HG03039 (cell line): ENCODE data around the gene KCNIP1.
A peak's percentile ranks its signal among the peaks of the same experiment; 100 is the strongest.
"Not testable (repeated sequence)": the region's sequence is repeated elsewhere in the genome, so short reads cannot be mapped to it uniquely, and the experiment has no call there.

Experiments
- ATAC-seq: cut with Tn5 transposase; IDR thresholded peaks from one replicate; pipeline ENCODE4 v1.9.1; 2021; ENCODE audit warnings: mild to moderate bottlenecking, moderate library complexity; ENCODE audit not compliant: unreplicated experiment

The KCNIP1 gene

DNA sequence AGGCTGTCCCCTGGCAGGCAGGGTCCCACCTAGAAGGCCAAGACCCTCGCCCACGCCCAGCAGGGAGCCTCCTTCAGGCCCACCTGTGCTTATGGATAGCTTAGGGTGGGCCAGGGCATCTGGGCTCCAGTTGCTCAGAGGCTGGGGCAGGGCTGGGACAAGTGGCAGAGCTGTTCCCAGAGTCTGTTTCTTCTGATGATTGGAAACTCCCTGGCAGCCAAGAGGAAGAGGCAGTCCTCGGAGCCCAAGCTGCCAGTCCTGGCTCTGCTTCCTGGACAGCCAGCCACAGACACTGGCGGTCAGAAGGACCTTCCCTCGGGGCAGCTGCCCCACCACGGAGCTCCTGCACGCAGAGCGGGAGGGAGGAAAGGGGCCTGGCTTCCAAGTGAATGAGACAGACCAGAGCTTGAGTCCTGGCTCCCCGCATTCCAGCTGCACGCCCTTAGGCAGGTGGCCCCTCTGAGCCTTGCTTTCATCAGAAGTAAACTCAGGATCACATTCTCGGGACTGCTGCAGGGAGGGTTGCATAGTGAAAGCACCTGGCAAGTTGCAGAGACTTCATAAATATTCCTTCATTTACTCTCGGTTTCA lies 241.8 kb downstream of the KCNIP1 start:
- ATAC-seq, result no peak

DNA sequence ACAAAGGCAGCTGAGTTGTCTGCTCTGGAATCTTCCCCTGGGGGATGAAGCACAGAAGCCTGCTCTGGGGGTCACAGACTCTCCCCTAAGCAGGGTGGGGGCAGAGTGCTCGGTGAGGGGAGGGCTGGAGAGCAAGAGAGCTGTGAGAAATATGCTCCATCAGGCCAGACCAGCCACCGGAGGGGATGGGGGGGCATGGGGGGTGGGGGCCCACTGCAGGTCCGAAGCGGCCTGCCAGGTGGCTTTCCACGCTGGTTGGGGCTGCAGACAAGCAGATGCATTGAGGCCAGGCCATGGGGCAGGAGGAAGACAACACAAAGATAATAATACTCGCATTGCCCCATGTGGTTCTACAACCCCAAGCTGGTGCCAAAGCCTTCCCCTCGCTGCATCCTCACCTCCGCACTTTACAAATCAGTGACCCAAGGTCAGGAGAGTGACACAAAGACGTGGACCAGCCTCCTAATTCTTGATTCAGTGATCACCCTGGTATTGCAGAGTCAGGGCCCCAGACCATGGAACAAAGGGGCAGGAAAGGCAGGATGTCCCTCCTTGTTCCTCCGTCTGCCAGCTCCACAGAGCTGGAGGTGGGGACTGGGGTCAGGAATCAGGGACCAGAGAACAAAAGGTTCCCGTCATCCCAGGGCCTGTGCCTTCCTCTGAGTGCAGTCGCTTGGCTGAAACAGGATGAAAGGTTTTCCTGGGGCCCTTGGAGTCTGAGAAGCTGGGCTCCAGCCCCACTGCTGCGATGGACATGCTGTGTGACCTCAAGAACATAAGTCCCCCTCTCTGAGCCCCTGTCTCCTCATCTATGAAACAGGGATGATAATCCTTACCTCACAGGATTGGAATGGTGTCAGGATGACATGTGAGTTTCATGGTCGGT lies 242.5 kb downstream of the KCNIP1 start:
- no peak for ATAC-seq

DNA sequence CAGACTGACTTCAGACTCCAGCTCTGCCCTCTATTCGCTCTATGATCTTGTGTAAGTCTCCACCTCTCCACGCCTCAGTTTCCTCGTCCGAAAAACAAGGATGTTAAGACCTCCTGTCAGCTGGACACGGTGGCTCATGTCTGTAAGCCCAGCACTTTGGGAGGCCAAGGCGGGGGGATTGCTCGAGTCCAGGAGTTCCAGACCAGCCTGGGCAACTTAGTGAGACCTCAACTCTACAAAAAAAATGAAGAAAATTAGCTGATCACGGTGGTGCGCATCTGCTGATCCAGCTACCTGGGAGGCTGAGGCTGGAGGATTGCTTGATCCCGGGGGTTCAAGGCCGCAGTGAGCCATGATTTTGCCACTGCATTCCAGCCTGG lies 243.1 kb downstream of the KCNIP1 start:
- no peak for ATAC-seq

DNA sequence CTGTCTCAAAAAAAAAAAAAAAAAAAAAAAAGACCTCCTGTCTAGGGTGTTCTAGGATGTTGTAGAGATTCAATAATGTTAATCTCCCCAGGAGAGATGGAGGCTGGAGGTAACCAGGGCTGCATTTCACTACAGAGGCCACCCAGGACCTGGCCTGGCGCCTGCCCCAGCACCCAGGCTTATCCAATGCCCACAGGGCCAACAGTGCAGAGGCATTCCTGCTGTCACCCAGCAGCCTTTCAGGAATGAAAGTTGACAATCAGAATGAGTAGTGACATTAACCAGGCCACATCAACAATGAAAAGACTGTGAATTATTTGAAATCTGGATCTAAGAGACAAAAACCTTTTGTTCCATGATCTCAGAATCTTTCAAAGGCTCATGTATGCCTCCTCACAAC lies 243.5 kb downstream of the KCNIP1 start:
- ATAC-seq, result no peak

DNA sequence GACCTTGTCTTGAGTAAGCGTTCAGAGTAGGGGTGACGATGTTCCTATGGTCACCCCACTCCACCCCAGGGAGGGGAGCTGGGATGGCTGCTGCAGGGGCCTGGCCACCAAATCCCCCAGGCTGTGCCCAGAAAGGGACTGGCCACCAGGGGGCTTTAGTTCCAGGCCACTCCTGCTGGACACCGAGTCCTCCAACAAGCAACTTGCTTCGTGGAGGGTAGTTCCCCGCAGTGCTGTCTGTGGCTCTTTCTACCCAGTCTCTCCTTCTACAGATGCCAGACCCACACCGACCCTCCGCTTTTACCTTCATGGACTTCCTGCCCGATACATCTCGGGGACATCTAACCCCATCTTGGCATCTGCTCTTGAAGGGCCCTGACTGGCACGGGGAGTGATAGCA lies 244.0 kb downstream of the KCNIP1 start:
- no peak for ATAC-seq

DNA sequence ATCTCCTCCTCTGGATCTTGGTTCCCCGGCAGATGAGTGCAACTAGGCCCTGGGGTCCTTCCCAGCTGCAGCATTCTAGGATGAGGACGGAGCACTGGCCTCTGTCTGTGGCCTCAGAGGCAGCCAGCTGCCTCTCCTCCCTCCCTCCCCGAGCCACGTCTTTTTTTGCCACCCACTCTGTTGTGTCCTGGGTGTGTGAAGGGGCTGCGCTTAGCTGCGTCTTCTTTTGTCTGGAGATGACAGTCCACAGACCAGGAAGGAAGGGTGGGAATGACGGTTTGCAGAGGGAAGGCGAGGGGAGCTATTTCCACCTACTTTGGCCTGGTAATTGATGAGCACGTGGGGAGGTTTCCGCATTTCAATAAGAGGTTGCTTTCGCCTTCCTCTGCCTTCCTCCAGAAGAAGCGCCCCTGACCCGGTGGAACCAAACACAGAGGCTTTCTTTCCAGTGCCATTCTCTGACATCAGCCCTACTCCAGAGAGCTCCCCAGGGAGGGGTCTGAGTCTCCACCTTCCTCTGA lies 245.2 kb downstream of the KCNIP1 start:
- no peak for ATAC-seq

DNA sequence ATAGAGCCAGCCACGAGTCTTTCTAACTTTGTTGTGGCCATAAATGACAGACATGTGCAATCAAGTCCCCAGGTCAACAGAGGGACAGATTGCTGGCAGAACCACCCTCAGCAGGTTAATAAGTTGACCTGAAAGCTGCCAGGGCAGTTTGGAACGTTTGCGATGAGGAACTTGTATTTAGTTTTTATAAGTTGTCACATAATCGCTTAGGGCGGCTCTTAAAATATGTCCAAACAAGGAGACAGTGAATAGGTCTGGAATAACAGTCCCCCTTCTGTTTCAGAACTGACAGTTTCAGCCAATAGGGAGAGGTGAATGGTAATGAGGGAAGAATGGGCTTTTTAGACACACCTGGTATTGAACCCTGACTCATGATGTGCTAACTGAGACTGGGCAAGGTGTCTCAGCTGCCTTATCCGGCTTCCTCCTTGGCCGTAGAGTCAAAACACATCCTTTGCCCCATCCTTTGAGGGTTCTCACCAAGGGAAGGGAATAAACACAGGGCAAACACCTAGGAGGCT lies 246.2 kb downstream of the KCNIP1 start:
- ATAC-seq, result no peak

DNA sequence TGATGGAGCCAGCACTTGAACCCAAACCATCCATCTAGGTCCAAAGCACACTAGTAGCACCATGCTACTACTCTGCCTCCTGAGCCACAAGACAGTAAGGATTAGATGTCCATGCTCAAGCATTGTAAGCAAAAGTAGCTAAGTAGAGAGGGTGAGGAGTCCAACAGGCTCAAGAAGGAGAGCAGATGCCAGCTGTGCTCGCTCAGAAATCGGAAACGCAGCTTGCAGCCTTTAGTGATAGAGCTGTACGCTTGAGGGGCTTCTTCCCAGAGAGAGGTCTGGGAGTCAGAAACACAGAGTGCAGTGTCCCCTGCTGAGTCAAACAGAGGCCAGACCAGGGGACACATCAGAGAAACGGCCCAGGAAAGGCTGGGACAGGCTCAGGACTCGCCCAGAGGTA lies 247.0 kb downstream of the KCNIP1 start:
- ATAC-seq, result no peak

DNA sequence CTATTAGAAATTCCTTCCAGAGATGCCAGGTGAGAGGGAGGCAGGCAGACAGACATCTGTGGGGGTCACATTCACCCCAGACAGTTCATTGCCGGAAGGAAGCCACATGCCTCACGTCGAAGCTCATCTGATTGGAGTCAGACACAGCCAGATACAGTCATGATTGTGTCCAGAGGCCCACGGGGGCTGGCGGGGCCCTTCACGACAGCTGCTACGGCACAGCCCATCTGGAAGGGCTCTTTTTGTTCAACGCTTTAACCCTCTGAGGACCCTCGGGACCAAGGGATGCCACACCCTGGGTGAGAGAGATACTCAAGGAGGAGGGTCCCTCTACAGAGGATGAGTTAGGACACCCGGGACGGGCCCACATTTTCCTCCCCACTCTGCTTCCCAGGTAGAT lies 247.8 kb downstream of the KCNIP1 start:
- ATAC-seq, result no peak

DNA sequence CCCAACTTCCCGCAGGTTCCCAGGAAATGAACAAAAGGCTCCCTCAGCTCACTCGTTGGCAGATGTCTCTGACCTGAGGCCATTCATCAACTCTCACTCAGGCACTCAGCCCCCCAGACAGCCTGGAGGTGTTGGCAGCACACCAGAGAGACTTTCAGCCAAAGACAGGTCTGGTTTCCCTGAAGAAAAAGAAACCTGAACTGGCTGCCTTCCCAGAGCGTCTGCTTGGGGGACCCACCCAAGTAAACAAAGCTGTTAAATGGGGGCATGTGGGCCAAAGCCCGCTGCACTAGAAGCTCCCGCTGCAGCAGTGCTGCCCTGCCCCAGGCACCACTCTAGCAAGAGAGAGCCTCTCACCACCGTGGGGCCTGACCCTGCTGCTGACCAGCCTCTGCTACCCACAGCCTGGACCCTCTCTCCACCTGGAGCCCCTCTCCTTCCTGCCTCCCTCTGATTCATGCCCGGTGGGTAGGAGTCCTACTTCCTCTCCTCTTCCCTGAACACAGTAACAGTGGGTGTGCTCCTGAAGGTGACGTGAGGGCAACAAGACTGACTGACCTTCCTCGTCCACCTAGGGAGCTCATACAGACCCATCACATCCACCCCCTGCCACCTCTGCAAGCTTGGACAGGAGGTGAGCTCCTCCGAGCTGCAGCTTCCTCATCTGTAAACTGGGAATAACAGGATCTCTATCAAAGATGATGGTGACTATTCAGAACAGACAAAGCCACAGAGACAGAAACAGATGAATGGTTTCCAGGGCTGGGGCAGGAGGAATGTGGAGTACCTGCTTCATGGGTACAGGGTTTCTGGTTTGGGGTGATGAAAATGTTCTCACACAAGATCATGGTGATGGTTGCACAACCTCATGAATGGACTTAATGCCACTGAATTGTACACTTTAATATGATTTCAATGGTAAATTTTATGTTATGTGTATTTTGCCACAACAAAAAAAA lies 248.7 kb downstream of the KCNIP1 start:
- no peak for ATAC-seq

DNA sequence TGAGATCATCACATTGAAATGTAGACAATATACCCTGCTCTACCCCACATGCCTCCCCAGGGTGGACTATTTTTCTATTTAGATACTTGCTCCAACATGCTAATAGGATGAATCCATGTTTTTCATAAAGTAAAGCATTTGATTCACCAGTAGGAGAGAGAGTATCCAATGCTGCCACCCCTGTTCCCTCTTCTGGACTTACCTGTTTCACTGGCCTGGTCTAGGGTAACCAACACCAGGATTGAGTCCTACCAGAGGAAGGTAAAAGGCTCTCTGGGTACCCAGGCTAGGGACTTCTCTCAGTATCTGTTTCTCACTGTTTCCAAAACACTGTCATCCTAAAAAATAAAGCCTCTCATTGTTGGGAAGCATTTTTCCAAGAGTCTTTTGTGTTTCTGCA lies 249.5 kb downstream of the KCNIP1 start:
- ATAC-seq, result no peak

DNA sequence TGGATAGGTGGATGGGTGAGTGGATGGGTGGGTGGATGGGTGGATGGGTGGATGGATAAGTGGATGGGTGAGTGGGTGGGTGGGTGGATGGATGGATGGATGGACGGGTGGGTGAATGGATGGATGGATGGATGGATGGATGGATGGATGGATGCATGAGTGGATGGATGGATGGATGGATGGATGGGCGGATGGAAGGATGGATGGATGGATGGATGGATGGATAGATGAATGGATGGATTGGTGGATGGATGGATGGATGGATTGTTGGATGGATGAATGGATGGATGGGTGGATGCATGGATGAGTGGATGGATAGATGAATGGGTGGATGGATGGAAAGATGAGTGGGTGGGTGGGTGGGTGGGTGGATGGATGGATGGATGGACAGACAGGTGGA lies 250.7 kb downstream of the KCNIP1 start:
- ATAC-seq, result not testable (repeated sequence)

DNA sequence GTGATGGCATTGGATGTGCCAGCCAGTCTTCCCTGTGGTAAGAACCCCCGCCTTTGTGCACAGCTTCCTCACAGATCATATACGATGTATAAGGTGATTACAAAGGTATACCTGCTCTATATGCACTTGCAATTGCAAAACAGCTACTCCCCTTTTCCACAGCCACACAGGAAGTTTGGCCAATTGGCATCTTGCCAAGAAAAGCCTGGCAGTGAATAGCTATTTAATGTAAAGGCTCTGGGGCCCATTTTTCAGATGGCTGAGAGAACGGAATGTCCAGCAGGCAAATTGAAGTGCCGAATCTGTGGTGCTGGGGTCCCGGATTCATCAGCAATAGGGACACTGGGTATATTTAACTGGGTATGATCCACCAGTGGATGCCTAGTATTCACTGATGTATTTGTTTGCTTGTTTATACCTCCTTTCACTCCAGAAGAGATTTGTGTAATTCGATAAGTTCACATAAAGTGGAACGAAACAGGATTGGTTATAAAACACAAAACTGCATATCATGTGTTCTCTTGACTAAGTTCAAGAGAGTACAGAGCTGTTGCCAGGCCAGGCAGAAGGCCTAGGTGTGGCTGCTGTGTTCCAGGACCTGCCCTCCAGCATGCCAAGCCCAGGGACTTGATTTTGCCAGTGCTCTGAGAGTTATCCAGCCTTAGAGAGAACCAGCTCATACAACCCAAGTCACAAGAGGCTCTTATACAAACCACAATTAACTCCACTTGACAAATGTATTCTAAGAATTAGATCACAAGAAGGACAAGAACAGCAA lies 252.0 kb downstream of the KCNIP1 start:
- ATAC-seq, result no peak

DNA sequence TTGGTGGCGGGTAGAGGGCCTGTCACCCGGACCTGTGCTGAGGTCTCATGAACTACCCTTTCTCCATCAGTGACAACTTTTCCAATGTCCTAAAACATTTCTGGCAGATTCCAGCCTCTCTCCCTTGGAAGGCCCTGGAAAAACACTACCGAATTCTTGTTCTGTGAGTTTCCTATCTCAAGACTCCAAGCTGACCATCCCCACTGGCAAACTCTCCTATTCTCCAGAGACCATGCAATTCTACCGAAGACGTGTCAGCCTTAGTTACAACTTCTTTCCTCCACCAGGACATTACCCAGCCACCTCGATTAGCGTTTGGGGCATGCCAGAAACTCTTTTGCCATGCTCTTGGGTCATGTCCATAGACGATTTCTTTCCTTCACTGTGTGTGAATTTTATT lies 252.9 kb downstream of the KCNIP1 start:
- ATAC-seq, result no peak

DNA sequence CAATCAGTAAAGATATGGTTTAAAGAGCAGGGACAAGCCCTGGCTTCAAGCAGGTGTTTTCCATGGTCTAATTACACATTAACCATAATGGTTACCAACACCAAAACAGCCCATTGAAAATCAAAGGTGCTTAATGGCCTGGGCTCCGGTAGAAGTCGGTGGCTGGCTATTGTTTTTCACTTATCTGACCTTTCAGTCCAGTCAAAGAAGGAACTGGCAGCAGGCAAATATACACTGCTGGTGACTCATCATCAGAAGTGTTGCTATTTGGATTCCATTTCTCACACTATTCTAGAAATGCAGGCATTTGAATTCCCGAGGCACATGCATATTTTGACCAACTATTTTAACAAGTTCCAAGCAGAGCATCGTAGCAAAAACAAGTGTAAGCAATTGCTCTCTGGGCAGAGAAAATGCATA lies 253.4 kb downstream of the KCNIP1 start:
- peak; percentile 71 for ATAC-seq

DNA sequence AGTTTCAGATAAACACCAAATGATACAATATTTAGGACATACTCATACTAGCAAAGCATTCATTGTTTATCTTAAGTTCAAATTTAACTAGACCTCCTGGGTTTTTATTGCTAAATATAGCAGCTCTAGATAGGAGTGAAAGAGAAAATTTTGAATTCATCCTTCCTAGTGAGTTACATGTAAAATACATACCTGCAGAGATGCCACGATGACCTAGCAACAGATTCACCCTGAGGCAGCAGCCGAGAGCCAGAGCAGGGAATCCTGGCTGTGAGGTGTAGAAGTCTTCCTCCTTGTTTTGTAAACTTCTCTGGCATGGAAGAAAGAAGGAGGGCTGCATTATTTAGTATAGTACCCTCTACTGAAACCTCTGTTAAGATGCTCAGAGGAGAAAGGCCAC lies 253.8 kb downstream of the KCNIP1 start:
- no peak for ATAC-seq

DNA sequence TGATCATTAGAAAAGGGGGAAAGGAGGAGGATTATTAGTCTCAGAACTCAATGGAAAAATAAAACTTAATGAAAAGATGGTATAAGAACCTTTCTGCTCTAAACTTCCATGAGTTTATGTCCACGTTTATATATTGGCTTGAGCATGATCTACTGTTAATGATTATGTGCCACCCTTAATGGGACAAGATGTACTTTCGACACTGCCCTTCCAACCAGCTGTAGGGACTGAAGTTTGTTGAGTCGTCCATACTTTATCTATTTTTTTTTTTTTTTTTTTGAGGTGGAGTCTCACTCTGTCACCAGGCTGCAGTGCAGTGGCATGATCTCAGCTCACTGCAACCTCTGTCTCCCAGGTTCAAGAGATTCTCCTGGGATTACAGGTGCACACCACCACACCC lies 254.7 kb downstream of the KCNIP1 start:
- ATAC-seq, result no peak

DNA sequence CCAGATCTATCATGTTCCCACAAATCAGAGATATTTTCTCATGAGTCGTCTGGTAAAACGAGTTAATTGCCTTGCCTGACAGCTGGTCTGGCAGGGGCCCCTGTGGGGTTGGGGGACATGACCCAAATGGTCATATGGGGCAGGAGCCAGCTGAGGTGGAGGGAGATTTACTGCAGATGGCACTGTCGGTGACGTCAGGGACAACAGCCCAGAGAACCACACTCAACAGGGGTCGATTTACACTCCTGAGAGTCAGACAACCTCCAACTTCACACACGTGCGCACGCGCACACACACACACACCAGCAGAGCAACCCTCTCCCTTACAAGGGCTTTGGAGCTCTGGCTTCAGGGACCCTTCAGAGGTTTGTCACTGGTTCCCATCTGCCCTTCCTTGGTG lies 256.3 kb downstream of the KCNIP1 start:
- ATAC-seq, result no peak

DNA sequence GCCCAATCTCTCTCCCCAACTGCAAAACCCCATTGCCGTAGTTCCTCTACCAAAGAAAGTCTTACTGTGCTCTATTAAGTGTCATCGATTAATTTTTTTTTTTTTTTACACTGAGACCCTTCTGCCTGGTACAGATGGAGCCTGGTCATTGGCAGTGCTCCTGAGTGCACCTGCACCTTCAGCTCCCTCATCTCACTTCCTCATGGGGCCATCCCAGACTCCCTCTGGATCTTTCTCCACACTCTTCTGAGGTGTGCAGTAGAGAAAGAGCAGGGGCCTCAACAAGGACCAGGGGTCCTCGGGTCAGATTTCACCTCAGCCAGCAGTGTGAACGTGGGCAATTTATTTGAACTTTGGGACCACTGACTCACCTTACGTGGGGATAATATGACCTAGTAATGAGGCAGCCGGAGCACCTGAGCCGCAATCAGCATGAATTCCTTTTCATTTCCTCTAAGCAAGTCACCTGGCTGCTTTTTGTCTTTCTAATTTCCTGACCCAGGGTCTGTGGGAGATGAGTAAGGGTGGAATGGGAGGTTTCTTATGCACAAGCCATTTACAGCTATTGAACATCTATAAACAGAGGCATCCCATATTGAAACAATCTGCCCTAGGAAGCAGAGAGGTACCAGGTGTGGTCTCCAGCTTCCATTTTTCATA lies 257.4 kb downstream of the KCNIP1 start:
- ATAC-seq, result no peak

DNA sequence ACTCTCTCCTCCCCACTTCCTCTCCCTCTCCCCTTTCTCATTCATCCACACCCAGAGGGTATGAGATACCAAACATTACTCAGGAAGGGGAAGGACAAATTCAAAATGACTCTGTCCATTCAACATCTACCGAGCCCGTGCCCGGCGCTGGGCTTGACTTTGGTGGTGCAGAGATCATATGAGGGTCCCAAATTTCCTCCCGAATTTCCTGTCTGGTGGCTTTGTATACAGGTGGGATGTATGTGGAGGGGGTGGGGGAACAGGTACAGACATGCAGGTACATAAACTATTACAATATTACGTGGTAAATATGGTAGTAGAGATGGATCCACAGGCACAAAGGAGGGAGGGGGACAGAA lies 257.9 kb downstream of the KCNIP1 start:
- no peak for ATAC-seq
